ENCODE data around the gene EIF2D.

DNA sequence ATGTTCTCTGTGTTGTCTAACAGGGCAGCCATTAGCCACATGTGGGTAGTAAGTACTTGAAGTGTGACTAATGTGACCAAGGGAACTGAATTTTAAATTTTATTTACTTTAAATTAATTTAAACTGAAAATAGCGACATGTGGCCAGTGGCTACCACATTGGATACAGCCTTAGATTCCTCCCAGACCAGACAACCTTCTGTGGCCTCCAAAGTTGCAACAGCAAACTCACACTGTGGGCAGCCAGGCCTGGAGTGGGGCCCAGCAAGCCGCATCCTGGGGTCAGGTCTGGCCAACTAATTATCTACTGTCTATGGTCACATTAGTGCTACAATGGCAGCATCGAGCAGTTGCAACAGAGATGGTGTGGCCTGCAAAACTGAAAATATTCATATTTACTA, 11.7 kb downstream of the EIF2D start:
- TF ChIP-seq, protein P1, sequence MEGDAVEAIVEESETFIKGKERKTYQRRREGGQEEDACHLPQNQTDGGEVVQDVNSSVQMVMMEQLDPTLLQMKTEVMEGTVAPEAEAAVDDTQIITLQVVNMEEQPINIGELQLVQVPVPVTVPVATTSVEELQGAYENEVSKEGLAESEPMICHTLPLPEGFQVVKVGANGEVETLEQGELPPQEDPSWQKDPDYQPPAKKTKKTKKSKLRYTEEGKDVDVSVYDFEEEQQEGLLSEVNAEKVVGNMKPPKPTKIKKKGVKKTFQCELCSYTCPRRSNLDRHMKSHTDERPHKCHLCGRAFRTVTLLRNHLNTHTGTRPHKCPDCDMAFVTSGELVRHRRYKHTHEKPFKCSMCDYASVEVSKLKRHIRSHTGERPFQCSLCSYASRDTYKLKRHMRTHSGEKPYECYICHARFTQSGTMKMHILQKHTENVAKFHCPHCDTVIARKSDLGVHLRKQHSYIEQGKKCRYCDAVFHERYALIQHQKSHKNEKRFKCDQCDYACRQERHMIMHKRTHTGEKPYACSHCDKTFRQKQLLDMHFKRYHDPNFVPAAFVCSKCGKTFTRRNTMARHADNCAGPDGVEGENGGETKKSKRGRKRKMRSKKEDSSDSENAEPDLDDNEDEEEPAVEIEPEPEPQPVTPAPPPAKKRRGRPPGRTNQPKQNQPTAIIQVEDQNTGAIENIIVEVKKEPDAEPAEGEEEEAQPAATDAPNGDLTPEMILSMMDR (CRISPR knock-in tag; IDR thresholded peaks at IDR 0.05), result no peak
- TF ChIP-seq GABPA (IDR thresholded peaks at IDR 0.05; ENCODE audit: low read depth, low read length) (no peak), GABPA (CRISPR knock-in tag; IDR thresholded peaks at IDR 0.05; ENCODE audit: low read depth) (no peak), RFX5 (IDR thresholded peaks at IDR 0.05; ENCODE audit: low read depth, low read length) (no peak), ZNF879 (CRISPR knock-in tag; IDR thresholded peaks at IDR 0.05) (no peak), POLR2A (IDR thresholded peaks at IDR 0.05; ENCODE audit: insufficient read depth in 1 of 2, low read depth in 2 of 2, low read length in 2 of 2) (no peak), FOXM1 (CRISPR knock-in tag; IDR thresholded peaks at IDR 0.05) (no peak), ZNF224 (CRISPR knock-in tag; IDR thresholded peaks at IDR 0.05) (no peak), ZNF337 (CRISPR knock-in tag; IDR thresholded peaks at IDR 0.05; ENCODE audit: borderline replicate concordance, low read depth) (no peak)
- TF ChIP-seq, protein P2, sequence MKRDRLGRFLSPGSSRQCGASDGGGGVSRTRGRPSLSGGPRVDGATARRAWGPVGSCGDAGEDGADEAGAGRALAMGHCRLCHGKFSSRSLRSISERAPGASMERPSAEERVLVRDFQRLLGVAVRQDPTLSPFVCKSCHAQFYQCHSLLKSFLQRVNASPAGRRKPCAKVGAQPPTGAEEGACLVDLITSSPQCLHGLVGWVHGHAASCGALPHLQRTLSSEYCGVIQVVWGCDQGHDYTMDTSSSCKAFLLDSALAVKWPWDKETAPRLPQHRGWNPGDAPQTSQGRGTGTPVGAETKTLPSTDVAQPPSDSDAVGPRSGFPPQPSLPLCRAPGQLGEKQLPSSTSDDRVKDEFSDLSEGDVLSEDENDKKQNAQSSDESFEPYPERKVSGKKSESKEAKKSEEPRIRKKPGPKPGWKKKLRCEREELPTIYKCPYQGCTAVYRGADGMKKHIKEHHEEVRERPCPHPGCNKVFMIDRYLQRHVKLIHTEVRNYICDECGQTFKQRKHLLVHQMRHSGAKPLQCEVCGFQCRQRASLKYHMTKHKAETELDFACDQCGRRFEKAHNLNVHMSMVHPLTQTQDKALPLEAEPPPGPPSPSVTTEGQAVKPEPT (CRISPR knock-in tag; IDR thresholded peaks at IDR 0.05; ENCODE audit: low read depth), result no peak
- TF ChIP-seq, protein P3, sequence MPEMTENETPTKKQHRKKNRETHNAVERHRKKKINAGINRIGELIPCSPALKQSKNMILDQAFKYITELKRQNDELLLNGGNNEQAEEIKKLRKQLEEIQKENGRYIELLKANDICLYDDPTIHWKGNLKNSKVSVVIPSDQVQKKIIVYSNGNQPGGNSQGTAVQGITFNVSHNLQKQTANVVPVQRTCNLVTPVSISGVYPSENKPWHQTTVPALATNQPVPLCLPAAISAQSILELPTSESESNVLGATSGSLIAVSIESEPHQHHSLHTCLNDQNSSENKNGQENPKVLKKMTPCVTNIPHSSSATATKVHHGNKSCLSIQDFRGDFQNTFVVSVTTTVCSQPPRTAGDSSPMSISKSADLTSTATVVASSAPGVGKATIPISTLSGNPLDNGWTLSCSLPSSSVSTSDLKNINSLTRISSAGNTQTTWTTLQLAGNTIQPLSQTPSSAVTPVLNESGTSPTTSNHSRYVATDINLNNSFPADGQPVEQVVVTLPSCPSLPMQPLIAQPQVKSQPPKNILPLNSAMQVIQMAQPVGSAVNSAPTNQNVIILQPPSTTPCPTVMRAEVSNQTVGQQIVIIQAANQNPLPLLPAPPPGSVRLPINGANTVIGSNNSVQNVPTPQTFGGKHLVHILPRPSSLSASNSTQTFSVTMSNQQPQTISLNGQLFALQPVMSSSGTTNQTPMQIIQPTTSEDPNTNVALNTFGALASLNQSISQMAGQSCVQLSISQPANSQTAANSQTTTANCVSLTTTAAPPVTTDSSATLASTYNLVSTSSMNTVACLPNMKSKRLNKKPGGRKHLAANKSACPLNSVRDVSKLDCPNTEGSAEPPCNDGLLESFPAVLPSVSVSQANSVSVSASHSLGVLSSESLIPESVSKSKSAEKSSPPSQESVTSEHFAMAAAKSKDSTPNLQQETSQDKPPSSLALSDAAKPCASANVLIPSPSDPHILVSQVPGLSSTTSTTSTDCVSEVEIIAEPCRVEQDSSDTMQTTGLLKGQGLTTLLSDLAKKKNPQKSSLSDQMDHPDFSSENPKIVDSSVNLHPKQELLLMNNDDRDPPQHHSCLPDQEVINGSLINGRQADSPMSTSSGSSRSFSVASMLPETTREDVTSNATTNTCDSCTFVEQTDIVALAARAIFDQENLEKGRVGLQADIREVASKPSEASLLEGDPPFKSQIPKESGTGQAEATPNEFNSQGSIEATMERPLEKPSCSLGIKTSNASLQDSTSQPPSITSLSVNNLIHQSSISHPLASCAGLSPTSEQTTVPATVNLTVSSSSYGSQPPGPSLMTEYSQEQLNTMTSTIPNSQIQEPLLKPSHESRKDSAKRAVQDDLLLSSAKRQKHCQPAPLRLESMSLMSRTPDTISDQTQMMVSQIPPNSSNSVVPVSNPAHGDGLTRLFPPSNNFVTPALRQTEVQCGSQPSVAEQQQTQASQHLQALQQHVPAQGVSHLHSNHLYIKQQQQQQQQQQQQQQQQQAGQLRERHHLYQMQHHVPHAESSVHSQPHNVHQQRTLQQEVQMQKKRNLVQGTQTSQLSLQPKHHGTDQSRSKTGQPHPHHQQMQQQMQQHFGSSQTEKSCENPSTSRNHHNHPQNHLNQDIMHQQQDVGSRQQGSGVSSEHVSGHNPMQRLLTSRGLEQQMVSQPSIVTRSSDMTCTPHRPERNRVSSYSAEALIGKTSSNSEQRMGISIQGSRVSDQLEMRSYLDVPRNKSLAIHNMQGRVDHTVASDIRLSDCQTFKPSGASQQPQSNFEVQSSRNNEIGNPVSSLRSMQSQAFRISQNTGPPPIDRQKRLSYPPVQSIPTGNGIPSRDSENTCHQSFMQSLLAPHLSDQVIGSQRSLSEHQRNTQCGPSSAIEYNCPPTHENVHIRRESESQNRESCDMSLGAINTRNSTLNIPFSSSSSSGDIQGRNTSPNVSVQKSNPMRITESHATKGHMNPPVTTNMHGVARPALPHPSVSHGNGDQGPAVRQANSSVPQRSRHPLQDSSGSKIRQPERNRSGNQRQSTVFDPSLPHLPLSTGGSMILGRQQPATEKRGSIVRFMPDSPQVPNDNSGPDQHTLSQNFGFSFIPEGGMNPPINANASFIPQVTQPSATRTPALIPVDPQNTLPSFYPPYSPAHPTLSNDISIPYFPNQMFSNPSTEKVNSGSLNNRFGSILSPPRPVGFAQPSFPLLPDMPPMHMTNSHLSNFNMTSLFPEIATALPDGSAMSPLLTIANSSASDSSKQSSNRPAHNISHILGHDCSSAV (CRISPR knock-in tag; IDR thresholded peaks at IDR 0.05; ENCODE audit: borderline replicate concordance), result no peak
- TF ChIP-seq, protein P4, sequence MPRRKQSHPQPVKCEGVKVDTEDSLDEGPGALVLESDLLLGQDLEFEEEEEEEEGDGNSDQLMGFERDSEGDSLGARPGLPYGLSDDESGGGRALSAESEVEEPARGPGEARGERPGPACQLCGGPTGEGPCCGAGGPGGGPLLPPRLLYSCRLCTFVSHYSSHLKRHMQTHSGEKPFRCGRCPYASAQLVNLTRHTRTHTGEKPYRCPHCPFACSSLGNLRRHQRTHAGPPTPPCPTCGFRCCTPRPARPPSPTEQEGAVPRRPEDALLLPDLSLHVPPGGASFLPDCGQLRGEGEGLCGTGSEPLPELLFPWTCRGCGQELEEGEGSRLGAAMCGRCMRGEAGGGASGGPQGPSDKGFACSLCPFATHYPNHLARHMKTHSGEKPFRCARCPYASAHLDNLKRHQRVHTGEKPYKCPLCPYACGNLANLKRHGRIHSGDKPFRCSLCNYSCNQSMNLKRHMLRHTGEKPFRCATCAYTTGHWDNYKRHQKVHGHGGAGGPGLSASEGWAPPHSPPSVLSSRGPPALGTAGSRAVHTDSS (CRISPR knock-in tag; conservative IDR thresholded peaks at IDR 0.05), result no peak
- TF ChIP-seq, protein P5, sequence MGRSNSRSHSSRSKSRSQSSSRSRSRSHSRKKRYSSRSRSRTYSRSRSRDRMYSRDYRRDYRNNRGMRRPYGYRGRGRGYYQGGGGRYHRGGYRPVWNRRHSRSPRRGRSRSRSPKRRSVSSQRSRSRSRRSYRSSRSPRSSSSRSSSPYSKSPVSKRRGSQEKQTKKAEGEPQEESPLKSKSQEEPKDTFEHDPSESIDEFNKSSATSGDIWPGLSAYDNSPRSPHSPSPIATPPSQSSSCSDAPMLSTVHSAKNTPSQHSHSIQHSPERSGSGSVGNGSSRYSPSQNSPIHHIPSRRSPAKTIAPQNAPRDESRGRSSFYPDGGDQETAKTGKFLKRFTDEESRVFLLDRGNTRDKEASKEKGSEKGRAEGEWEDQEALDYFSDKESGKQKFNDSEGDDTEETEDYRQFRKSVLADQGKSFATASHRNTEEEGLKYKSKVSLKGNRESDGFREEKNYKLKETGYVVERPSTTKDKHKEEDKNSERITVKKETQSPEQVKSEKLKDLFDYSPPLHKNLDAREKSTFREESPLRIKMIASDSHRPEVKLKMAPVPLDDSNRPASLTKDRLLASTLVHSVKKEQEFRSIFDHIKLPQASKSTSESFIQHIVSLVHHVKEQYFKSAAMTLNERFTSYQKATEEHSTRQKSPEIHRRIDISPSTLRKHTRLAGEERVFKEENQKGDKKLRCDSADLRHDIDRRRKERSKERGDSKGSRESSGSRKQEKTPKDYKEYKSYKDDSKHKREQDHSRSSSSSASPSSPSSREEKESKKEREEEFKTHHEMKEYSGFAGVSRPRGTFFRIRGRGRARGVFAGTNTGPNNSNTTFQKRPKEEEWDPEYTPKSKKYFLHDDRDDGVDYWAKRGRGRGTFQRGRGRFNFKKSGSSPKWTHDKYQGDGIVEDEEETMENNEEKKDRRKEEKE (IDR thresholded peaks at IDR 0.05), result no peak
- TF ChIP-seq, protein P6, sequence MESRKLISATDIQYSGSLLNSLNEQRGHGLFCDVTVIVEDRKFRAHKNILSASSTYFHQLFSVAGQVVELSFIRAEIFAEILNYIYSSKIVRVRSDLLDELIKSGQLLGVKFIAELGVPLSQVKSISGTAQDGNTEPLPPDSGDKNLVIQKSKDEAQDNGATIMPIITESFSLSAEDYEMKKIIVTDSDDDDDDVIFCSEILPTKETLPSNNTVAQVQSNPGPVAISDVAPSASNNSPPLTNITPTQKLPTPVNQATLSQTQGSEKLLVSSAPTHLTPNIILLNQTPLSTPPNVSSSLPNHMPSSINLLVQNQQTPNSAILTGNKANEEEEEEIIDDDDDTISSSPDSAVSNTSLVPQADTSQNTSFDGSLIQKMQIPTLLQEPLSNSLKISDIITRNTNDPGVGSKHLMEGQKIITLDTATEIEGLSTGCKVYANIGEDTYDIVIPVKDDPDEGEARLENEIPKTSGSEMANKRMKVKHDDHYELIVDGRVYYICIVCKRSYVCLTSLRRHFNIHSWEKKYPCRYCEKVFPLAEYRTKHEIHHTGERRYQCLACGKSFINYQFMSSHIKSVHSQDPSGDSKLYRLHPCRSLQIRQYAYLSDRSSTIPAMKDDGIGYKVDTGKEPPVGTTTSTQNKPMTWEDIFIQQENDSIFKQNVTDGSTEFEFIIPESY (CRISPR knock-in tag; IDR thresholded peaks at IDR 0.05), result no peak
